Upper lobe of left lung (tissue), 4 donors: ENCODE measurements around the gene RABGAP1.

Source experiments
- EP300 ChIP-seq, 4 donors: sonication (generic); formaldehyde crosslinking; IDR thresholded peaks; one replicate each; pipeline ENCODE4 v1.5.1; 2017; ENCODE audit warnings: antibody characterized with exemption in 4 of 4, control low read depth in 2 of 4
- POLR2A ChIP-seq, 4 donors: fragments of 450-650 bp; IDR thresholded peaks; one replicate each; pipeline ENCODE4 v1.5.1; 2016 to 2017; ENCODE audit warnings: antibody characterized with exemption in 4 of 4, mild to moderate bottlenecking in 2 of 4
- POLR2AphosphoS5 ChIP-seq, 2 donors: sonication (generic); formaldehyde crosslinking; IDR thresholded peaks; one replicate each; pipeline ENCODE4 v1.5.1; 2017; ENCODE audit warnings: antibody characterized with exemption in 2 of 2
- TF ChIP-seq, protein P1 (sequence below), 6 experiments: fragments of 450-650 bp in 4 of 6; fragments of 200-600 bp in 2 of 6; sonication (generic) in 2 of 6; IDR thresholded peaks; one replicate each; pipeline ENCODE4 v1.5.1; 2016 to 2019; ENCODE audit warnings: antibody characterized with exemption in 6 of 6

DNA sequence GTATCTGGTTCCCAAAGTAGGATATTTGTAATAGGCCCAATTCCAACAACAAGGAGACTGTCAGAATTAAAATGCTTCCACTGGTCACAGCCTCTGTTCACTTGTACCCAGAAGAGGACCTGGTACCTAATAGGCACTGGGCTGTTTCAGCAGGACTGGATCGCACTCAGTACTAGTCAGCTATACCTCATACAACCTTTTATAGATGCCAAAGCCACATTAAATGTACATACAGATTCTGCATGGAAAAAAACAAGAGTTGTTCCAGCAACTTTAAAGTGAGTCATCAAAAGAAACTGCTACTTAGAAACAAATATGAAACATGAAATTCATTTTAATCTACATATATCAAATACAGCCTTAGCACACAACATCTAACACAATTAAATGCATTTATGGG, 180.1 kb downstream of the RABGAP1 start:
- TF ChIP-seq, protein P1, sequence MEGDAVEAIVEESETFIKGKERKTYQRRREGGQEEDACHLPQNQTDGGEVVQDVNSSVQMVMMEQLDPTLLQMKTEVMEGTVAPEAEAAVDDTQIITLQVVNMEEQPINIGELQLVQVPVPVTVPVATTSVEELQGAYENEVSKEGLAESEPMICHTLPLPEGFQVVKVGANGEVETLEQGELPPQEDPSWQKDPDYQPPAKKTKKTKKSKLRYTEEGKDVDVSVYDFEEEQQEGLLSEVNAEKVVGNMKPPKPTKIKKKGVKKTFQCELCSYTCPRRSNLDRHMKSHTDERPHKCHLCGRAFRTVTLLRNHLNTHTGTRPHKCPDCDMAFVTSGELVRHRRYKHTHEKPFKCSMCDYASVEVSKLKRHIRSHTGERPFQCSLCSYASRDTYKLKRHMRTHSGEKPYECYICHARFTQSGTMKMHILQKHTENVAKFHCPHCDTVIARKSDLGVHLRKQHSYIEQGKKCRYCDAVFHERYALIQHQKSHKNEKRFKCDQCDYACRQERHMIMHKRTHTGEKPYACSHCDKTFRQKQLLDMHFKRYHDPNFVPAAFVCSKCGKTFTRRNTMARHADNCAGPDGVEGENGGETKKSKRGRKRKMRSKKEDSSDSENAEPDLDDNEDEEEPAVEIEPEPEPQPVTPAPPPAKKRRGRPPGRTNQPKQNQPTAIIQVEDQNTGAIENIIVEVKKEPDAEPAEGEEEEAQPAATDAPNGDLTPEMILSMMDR (IDR thresholded peaks at IDR 0.05), result no peak
- no peak for TF ChIP-seq POLR2A (IDR thresholded peaks at IDR 0.05)
- no peak for TF ChIP-seq EP300 (IDR thresholded peaks at IDR 0.05)
- TF ChIP-seq POLR2AphosphoS5 (IDR thresholded peaks at IDR 0.05), result no peak
